SH-SY5Y (cell line): Measurements from ENCODE around the gene SLC4A8.

Experiments used
- GATA2 ChIP-seq: IDR thresholded peaks from 2 replicates; pipeline ENCODE4 v1.6.1; 2011; ENCODE audit warnings: mild to moderate bottlenecking, low read depth, low read length
- GATA3 ChIP-seq: IDR thresholded peaks from 2 replicates; pipeline ENCODE4 v1.6.1; 2011; ENCODE audit warnings: low read depth, mild to moderate bottlenecking, low read length, moderate library complexity

Gene SLC4A8

DNA sequence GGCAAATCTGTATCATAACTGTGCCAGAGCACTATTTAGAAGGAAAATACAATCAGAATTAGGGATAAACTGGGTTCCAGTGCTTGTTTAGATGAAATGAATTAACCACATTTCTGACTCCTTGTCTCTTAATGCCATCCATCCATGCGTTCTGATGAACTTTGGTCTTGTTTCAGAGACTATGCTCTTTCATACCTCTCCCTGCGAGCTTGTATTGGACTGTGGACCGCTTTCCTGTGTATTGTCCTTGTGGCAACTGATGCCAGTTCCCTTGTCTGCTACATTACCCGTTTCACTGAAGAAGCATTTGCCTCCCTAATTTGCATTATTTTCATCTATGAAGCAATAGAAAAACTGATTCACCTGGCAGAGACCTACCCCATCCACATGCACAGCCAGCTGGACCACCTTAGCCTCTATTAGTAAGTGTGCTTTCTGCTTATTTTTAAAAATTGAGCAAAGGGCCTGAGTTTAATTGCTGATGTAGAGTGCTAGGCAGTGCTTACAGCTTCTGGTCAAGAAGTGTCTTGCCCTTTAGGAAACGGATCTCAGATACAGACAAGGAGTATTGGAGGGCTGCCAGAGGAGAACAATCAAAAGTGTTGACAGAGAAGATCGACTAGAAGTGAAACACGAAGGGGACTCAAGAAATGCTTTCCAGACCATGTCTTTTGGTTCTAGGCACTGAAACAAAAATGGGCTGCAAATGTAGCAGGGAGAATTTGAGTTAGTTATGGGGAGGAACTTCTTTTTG, 46.7 kb downstream of the SLC4A8 start:
- no peak for TF ChIP-seq GATA2
- TF ChIP-seq GATA3: no peak

DNA sequence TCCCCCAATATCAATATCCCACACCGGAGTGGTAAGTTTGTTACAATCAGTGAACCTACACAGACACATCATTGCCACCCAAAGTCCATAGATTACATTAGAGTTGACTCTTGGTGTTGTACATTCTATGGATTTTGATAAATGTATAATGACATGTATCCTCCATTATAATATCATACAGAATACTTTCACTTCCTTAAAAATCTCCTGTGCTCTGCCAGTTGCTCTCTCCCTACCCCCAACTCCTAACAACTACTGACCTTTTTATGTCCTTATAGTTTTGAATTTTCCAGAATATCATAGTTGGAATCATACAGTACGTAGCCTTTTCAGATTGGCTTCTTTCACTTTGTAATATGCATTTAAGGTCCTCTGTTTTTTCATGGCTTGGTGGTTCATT, 48.4 kb downstream of the SLC4A8 start:
- TF ChIP-seq GATA2 (no peak), GATA3 (no peak)

DNA sequence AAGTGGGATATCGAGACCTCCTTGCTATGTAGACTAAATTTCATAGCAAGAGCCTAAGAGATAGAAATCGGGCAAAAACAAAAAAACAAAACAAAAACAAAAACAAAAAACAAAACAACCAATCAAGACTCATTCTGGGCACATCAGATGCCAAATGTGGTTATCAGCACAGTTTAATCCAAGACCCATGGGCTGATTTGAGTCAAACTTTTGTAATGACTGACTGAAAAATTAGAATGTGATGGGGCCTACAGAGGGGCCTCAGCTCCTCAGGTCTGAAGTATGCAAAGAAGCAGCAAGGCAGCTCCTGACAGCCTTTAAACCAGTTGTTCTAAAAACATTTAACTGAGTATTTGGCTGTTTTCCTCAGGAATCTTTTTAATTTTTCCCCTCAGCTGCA, 49.3 kb downstream of the SLC4A8 start:
- no peak for TF ChIP-seq GATA3
- TF ChIP-seq GATA2: no peak

DNA sequence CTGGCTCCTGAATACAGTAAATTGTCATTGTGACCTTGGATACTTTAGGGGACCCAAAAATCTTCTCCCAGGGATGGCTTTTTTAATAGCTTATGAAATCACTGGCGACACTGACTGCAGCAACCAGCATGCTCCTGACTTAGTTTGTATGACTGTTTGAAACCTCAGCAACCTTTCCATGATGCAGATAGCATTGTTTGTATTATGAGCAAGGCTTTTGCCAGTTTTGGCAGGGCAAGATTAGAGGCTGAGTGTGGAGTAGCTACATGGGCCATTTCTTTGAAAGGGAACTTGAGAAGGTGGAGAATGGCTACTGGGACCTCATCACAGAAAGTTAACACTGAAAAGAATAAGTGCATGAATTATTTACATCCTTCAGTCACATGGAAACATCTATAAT, 50.9 kb downstream of the SLC4A8 start:
- TF ChIP-seq GATA2 (no peak), GATA3 (no peak)

DNA sequence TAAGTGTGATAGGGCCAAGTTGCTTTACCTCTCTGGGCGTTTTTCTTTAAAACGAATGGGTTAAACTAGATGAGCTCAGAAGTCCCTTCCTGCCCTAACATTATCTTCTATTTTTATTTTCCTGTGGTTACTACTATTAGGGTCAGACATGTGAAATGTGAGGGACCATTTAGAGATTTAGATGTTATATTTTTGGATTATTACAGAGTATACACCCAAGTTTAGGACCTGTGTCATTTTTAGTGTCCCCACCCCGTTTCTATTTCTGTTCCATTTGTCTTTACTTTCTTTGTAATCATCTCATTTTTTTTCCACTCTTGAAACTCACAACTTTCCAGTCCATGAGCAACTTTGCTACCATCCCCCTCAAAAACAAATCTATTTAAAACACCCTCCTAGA, 56.3 kb downstream of the SLC4A8 start:
- TF ChIP-seq GATA2 (no peak), GATA3 (no peak)

DNA sequence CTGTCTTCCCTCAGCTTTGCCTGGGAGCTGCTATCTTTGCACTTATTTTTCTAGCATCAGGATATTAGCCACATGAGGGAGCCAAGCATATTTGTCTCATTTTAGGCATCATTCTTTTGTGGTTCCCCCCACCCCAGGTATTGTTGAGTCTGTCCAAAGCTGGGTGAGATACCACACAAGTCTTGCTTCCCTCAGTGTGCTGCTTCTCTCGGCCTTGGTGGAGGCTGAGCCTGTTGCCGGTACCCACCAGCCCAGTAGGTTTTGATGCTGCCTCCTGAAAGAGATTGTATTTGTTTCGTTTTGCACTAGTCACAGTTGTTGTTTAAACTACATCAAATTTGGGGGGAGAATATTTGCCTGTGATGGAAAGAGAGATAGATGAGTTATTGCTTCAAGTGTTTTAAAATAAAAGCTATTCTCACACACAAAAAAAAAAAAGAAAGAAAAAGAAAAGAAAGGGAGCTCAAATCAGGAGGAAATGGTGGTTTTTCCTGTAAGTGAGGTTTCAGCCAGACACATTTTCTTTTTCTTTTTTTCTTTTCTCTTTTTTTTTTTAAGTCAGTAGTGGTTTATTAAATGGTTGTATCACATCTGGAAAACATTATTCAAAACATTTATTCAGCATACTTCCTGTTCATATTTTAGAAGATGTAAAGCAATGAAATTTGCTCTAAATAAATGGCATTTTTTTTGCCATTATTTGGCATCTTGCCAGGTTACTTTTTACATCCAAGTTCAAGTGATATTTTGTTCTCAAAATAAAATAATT, 58.5 kb downstream of the SLC4A8 start:
- TF ChIP-seq GATA3 (no peak), GATA2 (no peak)

DNA sequence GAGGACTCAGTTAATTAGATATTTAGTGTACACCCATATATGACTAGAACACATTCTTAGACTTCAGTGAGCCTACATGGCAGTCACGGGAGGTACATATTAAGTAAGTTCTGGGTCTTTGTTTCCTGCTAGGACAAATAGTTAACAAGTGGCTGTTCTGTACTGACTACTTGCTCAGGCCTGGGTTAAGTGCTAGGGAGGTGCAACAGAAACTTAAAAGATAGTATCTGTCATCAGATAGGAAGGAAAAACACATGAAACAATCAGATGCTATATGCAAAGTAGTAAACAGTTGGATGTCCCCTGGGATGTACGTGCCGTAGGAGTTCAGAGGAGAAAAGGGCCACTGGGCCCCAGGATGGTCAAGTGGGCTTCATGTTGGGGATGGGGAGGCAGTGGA, 59.5 kb downstream of the SLC4A8 start:
- TF ChIP-seq GATA3: no peak
- TF ChIP-seq GATA2: no peak

DNA sequence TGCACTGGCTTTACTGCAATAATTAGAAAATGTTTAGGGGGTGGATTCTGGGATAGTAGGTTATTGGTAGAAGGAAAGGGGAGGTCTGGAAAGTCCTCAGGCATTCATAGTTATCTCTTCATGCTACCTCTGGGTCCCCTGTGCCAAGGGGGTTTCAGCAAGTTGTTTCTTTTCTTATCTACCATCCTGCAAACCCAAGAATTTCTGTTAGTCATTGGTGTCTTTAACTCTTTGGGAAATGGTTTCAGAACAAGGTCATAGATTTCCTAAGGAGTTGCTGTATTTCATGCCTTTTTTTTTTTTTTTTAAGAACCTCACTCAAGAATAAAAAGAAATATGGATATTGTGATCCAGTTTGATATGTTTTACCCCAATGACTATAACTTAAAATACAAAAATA, 63.6 kb downstream of the SLC4A8 start:
- TF ChIP-seq GATA3 (no peak), GATA2 (no peak)

DNA sequence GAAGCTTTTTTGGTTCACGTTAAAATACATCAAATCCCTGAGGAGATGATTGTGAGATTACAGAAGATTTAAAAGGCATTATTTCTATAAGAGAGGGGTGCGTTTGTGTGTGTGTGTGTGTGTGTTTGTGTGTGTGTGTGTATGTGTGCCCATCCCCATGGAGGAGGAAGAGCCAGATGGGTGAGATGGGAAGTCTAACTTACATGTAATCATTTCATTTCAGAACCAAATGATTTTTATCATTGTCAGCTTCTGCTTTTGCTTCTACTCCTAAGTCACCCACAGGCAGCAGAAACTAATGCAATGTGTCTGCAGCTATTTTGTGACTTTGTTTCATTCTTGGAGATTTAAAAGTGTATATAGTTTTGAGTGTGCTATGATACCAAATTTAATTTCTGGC, 68.7 kb downstream of the SLC4A8 start:
- TF ChIP-seq GATA3 (no peak), GATA2 (no peak)

DNA sequence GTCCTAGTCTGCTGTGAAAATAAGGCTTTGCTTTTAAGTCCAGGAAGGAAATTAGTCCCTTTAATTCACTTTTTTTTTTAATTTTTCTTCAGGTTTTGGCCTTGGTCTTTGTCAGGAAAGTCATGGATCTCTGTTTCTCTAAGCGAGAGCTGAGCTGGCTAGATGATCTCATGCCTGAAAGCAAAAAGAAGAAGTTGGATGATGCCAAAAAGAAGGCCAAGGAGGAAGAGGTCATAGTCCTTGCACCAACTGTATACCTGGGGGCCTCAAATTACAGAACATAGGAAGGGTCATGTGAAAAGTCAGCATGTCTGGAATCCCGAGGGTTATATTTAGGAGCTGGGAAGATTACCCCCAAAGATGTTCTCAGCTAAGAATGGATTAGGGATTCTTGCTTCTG, 72.3 kb downstream of the SLC4A8 start:
- TF ChIP-seq GATA3 (no peak), GATA2 (no peak)

DNA sequence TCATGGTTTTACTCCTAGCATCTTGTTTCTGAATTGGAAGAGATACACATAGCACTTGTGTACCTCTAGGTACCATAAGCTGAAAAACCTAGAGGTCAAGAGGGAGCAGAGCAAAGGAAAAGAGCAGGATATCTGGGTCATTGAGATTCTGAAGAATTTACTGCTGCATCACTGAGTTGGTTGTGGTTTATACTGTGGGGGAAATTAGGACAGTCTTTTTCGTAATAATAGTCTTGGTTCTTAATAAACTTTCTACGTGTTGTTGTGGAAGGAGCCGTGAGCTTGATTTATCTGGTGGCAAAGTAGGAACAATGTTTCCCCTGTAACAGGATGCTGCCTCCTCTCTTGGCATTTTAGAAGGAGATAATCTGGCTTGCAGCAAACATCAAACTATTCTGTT, 80.2 kb downstream of the SLC4A8 start:
- TF ChIP-seq GATA2 (no peak), GATA3 (no peak)

DNA sequence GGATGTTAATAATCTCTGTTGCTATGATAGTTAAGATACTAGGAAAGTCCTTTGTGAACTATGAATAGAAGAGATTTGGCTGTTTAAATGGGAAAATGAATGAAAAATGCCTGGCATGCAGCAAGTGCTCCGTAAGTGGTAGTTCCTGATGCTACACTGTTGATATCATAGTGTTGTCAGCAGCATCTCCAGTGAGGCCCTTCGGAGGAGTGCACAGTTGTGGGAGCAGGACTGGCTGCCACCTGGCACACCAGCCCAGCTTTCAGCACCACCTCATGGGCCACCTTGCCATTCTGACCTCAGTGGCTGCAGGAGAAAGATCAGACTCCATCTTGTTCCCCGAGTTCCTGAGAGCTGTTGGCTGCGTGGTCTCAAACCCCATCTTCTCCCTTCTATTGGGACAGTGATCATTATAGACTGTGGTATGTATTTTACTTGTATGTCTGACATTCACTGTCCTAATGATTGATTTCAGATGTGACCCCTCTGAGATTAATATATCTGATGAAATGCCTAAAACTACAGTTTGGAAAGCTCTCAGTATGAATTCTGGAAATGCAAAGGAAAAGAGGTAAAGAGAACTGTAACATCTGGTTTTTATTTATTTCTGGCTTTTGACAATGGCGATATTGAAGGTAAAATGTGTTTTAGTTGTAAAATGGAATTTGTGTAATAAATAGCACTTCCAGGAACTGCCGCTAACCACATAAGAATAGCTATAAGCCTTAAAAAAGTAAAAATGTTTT, 80.9 kb downstream of the SLC4A8 start:
- TF ChIP-seq GATA2 (no peak), GATA3 (no peak)

DNA sequence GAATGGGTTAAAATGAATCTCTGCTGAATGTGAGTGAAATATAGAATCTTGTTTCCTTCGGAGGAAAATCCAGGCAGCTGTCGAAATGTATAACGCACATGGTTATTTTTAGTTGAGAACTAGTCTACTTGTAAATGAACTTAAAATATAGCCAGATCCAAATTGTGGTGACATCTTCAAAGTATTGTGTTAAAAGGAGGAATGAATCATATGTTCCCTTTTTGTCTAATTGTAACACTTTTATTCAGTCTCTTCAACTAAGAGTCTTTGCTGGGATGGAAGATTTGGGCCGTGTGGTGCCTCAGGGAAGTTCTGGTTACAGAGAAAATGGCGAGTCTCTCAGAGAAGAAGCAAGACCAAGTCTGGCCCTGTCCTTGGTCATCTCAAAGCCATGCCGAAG, 82.5 kb downstream of the SLC4A8 start:
- TF ChIP-seq GATA2 (no peak), GATA3 (no peak)

DNA sequence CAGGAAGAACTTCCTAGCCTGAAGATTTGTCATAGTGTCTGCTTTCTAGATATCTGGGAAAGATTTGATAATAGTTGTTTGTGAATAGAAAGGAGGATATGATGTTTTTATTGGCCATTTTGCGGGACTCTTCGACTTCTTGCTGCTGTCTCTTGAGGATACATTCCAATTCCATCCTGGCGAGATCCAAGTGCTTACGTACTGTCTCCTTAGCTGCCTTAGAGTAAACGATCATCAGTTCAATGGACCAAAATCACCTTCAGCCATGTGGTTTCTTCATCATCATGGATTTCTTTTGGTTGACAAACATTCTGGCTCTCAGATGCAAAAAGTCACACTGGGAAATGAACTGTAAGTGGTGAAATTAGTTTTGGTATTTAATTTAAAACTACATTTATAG, 83.7 kb downstream of the SLC4A8 start:
- TF ChIP-seq GATA2 (no peak), GATA3 (no peak)
